HG03103 (cell line): ENCODE measurements around the gene C10orf105.

Experiments
- ATAC-seq: cut with Tn5 transposase; IDR thresholded peaks from one replicate; pipeline ENCODE4 v1.9.1; 2021; ENCODE audit warnings: low read depth; ENCODE audit not compliant: unreplicated experiment

C10orf105 gene

GRCh38 chr10:71719464-71720201 lies at the start of gene C10orf105:
Gene C10orf105 (minus strand): TSS chr10:71719778. CDS start chr10:71716337, 3,441 bp downstream.
- no peak for ATAC-seq

- ATAC-seq, result no peak
Observed at GRCh38 chr10:71767420-71768035, 48.0 kb upstream of the C10orf105 start.

- ATAC-seq, result no peak
Observed at GRCh38 chr10:71766717-71767419, 47.3 kb upstream of the C10orf105 start.

- ATAC-seq, result no peak
Observed at GRCh38 chr10:71765906-71766716, 46.5 kb upstream of the C10orf105 start.

GRCh38 chr10:71765176-71765904 lies 45.8 kb upstream of the C10orf105 start:
- ATAC-seq, result no peak

- no peak for ATAC-seq
Observed at GRCh38 chr10:71763352-71764127, 44.0 kb upstream of the C10orf105 start.

- ATAC-seq, result no peak
Observed at GRCh38 chr10:71762324-71762723, 42.7 kb upstream of the C10orf105 start.

GRCh38 chr10:71761541-71762113 lies 42.0 kb upstream of the C10orf105 start:
- no peak for ATAC-seq

- ATAC-seq, result no peak
Observed at GRCh38 chr10:71761105-71761511, 41.5 kb upstream of the C10orf105 start.

- no peak for ATAC-seq
Observed at GRCh38 chr10:71757399-71757922, 37.9 kb upstream of the C10orf105 start.

GRCh38 chr10:71756311-71757191 lies 37.0 kb upstream of the C10orf105 start:
- no peak for ATAC-seq

GRCh38 chr10:71755179-71755879 lies 35.8 kb upstream of the C10orf105 start:
- no peak for ATAC-seq

GRCh38 chr10:71754562-71754961 lies 35.0 kb upstream of the C10orf105 start:
- ATAC-seq, result no peak

- ATAC-seq, result no peak
Observed at GRCh38 chr10:71753960-71754505, 34.5 kb upstream of the C10orf105 start.

- no peak for ATAC-seq
Observed at GRCh38 chr10:71753091-71753959, 33.7 kb upstream of the C10orf105 start.
